Measurements from ENCODE around the gene TGM3.

The TGM3 gene

GRCh38 chr20:2330090-2330695, 34.4 kb downstream of the TGM3 start:
- TF ChIP-seq CTCF (IDR thresholded peaks at IDR 0.05; ENCODE audit: extremely low read depth, insufficient read depth, missing control alignments) = no peak
- in situ Hi-C loops (cut with MboI; ENCODE audit: low pct_unique_long_range_greater_than_20kb, low sequenced_read_pairs, unreplicated experiment) = no loop called here
- DNase-seq (ENCODE audit: low spot score) = no peak

- TF ChIP-seq CTCF (IDR thresholded peaks at IDR 0.05; ENCODE audit: extremely low read depth, insufficient read depth, missing control alignments) = no peak
- in situ Hi-C loops (cut with MboI; ENCODE audit: low pct_unique_long_range_greater_than_20kb, low sequenced_read_pairs, unreplicated experiment) = no loop called here
- DNase-seq (ENCODE audit: low spot score) = no peak
These were observed 35.3 kb downstream of the TGM3 start for GRCh38 chr20:2331106-2331505.

- TF ChIP-seq CTCF (IDR thresholded peaks at IDR 0.05; ENCODE audit: extremely low read depth, insufficient read depth, missing control alignments) = no peak
- no peak for DNase-seq (ENCODE audit: low spot score)
- in situ Hi-C loops (cut with MboI; ENCODE audit: low pct_unique_long_range_greater_than_20kb, low sequenced_read_pairs, unreplicated experiment) = no loop called here
These were observed 36.2 kb downstream of the TGM3 start for GRCh38 chr20:2331901-2332565.

- DNase-seq (ENCODE audit: low spot score) = no peak
- in situ Hi-C loops (cut with MboI; ENCODE audit: low pct_unique_long_range_greater_than_20kb, low sequenced_read_pairs, unreplicated experiment) = no loop called here
- no peak for TF ChIP-seq CTCF (IDR thresholded peaks at IDR 0.05; ENCODE audit: extremely low read depth, insufficient read depth, missing control alignments)
These were observed 36.9 kb downstream of the TGM3 start for GRCh38 chr20:2332711-2333110.

- DNase-seq (ENCODE audit: low spot score) = no peak
- in situ Hi-C loops (cut with MboI; ENCODE audit: low pct_unique_long_range_greater_than_20kb, low sequenced_read_pairs, unreplicated experiment) = no loop called here
- TF ChIP-seq CTCF (IDR thresholded peaks at IDR 0.05; ENCODE audit: extremely low read depth, insufficient read depth, missing control alignments) = no peak
These were observed 38.0 kb downstream of the TGM3 start for GRCh38 chr20:2333821-2334220.

GRCh38 chr20:2335096-2335870, 39.5 kb downstream of the TGM3 start:
- TF ChIP-seq CTCF (IDR thresholded peaks at IDR 0.05; ENCODE audit: extremely low read depth, insufficient read depth, missing control alignments) = no peak
- no peak for DNase-seq (ENCODE audit: low spot score)
- in situ Hi-C loops (cut with MboI; ENCODE audit: low pct_unique_long_range_greater_than_20kb, low sequenced_read_pairs, unreplicated experiment) = no loop called here
